Fibroblast of peridontal ligament (primary cell): Measurements from ENCODE around the gene SETD1B.

Experiments used
- DNase-seq: peaks from one replicate; pipeline ENCODE4 v3.0.0-alpha.2; 2010; ENCODE audit errors: extremely low read depth

Gene SETD1B

GRCh38 chr12:121795034-121795968 is 8.5 kb upstream of the SETD1B start:
- peak; percentile 88 for DNase-seq

GRCh38 chr12:121796855-121797751 is 6.7 kb upstream of the SETD1B start:
- DNase-seq: peak; percentile 56

- no peak for DNase-seq
Measured at GRCh38 chr12:121797937-121798786, 5.6 kb upstream of the SETD1B start.

- no peak for DNase-seq
Measured at GRCh38 chr12:121798787-121799155, 5.0 kb upstream of the SETD1B start.

- DNase-seq: peak; percentile 73
Measured at GRCh38 chr12:121799156-121799841, 4.5 kb upstream of the SETD1B start.

GRCh38 chr12:121799842-121800693 is 3.7 kb upstream of the SETD1B start:
- peak; percentile 81 for DNase-seq

GRCh38 chr12:121800694-121801594 is 2.9 kb upstream of the SETD1B start:
- DNase-seq: peak; percentile 83

- DNase-seq: peak; percentile 54
Measured at GRCh38 chr12:121801595-121802484, 2.0 kb upstream of the SETD1B start.

GRCh38 chr12:121802485-121802842 is 1.3 kb upstream of the SETD1B start:
- DNase-seq: no peak

- DNase-seq: peak; percentile 96
Measured at GRCh38 chr12:121802843-121803698, 738 bp upstream of the SETD1B start.

- no peak for DNase-seq
Measured at GRCh38 chr12:121804417-121805111, 755 bp downstream of the SETD1B start.

- peak; percentile 40 for DNase-seq
Measured at GRCh38 chr12:121805171-121806008, 1.6 kb downstream of the SETD1B start.

- no peak for DNase-seq
Measured at GRCh38 chr12:121806009-121806545, 2.3 kb downstream of the SETD1B start.

- no peak for DNase-seq
Measured at GRCh38 chr12:121806546-121807423, 3.0 kb downstream of the SETD1B start.
